ENCODE data around the gene CAB39. TPM values are rescaled to one million over a fixed set of nuclear protein-coding genes. Genes with fewer than 3 reads are reported as not detected.

CAB39 gene
- total RNA-seq, 1 experiment from 2014 or later = 39.9 TPM

GRCh38 chr2:230746213-230746612 is 33.6 kb downstream of the CAB39 start:
- H3K9me3 ChIP-seq (ENCODE audit: control insufficient read depth, insufficient read depth, low read depth, low read length) = no peaks in the 10 kb centered on the region
- no peaks in the 10 kb centered on the region for H3K27me3 ChIP-seq (ENCODE audit: control insufficient read depth, insufficient read depth, low read length)
- no peak for ATAC-seq
- BruUV-seq (replicated peaks) = no TSS peak
- ChIA-PET POLR2A (no interaction called here), CTCF (no interaction called here)
- H3K4me3 ChIP-seq (ENCODE audit: low read depth in 2 of 2, low read length in 2 of 2) = no peak overlapping the region
- no peaks in the 10 kb centered on the region for H3K36me3 ChIP-seq (ENCODE audit: control insufficient read depth, insufficient read depth, low read length)
- DNase-seq (ENCODE audit: low read depth, low spot score) = no peak
- no peaks in the 10 kb centered on the region for H3K4me1 ChIP-seq (ENCODE audit: control insufficient read depth, insufficient read depth, low read length)
- in situ Hi-C loops (cut with HindIII; ENCODE audit: low pct_unique_long_range_greater_than_20kb, low sequenced_read_pairs) = no loop called here
- intact Hi-C loops (cut with micrococcal nuclease; ENCODE audit: unreplicated experiment) = no loop called here
- no peak overlapping the region for H3K27ac ChIP-seq (ENCODE audit: low read length)
- TF ChIP-seq SIN3A (IDR thresholded peaks at IDR 0.05; ENCODE audit: borderline replicate concordance, insufficient read depth, low read depth, low read length) (no peak), TCF7L2 (IDR thresholded peaks at IDR 0.05; ENCODE audit: low read depth, low read length) (no peak), POLR2AphosphoS5 (IDR thresholded peaks at IDR 0.05; ENCODE audit: low read depth, low read length) (no peak), CTCF (IDR thresholded peaks at IDR 0.05) (no peak), REST (IDR thresholded peaks at IDR 0.05; ENCODE audit: insufficient read depth in 1 of 2, low read depth in 2 of 2, low read length in 1 of 2) (no peak)

DNA sequence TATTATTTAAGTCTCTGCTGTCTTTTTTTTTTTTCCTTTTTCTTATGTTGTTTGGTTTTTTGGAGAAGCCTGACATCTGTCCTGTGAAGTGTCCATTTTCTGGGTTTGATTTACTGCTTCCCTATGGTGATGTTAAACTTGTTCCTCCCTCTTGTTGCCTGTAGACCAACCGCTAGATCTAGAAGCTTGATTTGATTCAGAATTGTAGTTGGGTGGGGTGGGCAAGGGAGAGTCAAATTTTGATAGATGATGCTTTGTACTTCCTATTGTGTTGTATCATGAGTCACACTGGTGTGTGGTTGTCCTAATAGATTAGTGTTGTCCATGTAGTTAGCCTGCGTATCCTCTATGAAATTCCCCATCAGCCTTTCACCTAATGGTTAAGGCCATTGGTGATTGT is 35.4 kb downstream of the CAB39 start:
- TF ChIP-seq REST (IDR thresholded peaks at IDR 0.05; ENCODE audit: insufficient read depth in 1 of 2, low read depth in 2 of 2, low read length in 1 of 2) (no peak), TCF7L2 (IDR thresholded peaks at IDR 0.05; ENCODE audit: low read depth, low read length) (no peak), SIN3A (IDR thresholded peaks at IDR 0.05; ENCODE audit: borderline replicate concordance, insufficient read depth, low read depth, low read length) (no peak), POLR2AphosphoS5 (IDR thresholded peaks at IDR 0.05; ENCODE audit: low read depth, low read length) (no peak), CTCF (IDR thresholded peaks at IDR 0.05) (no peak)
- DNase-seq (ENCODE audit: low read depth, low spot score) (no peak), ATAC-seq (no peak)
- Histone ChIP-seq H3K27me3 (ENCODE audit: control insufficient read depth, insufficient read depth, low read length) (no peaks in the 10 kb centered on the region), H3K4me1 (ENCODE audit: control insufficient read depth, insufficient read depth, low read length) (no peaks in the 10 kb centered on the region), H3K36me3 (ENCODE audit: control insufficient read depth, insufficient read depth, low read length) (no peaks in the 10 kb centered on the region), H3K9me3 (ENCODE audit: control insufficient read depth, insufficient read depth, low read depth, low read length) (no peaks in the 10 kb centered on the region), H3K4me3 (ENCODE audit: low read depth in 2 of 2, low read length in 2 of 2) (no peak overlapping the region), H3K27ac (ENCODE audit: low read length) (no peak overlapping the region)
- in situ Hi-C loops (cut with HindIII; ENCODE audit: low pct_unique_long_range_greater_than_20kb, low sequenced_read_pairs) (no loop called here), intact Hi-C loops (cut with micrococcal nuclease; ENCODE audit: unreplicated experiment) (no loop called here)
- no TSS peak for BruUV-seq (replicated peaks)
- ChIA-PET CTCF (no interaction called here), POLR2A (interaction anchor here (0.6 kb wide), 1 partner anchor 22 kb away, joined by 3 read pairs; no protein-coding TSS in a partner anchor)
